A673 (cell line): ENCODE measurements around the gene MGAT4A.

Experiments
- EZH2 ChIP-seq: fragments of 200-600 bp; sonication (generic); IDR thresholded peaks from 2 replicates; pipeline ENCODE4 v1.6.1; 2017; ENCODE audit warnings: borderline replicate concordance, low read depth, mild to moderate bottlenecking, mixed read lengths, antibody characterized with exemption, low read length; ENCODE audit not compliant: poor library complexity, severe bottlenecking
- TF ChIP-seq, protein P1 (sequence below): fragments of 300-800, 200-600 bp; sonication (generic); conservative IDR thresholded peaks from 2 replicates; pipeline ENCODE4 v1.5.1; 2017; ENCODE audit warnings: low read depth, mild to moderate bottlenecking, antibody characterized with exemption, low read length, moderate library complexity, mixed read lengths

DNA sequence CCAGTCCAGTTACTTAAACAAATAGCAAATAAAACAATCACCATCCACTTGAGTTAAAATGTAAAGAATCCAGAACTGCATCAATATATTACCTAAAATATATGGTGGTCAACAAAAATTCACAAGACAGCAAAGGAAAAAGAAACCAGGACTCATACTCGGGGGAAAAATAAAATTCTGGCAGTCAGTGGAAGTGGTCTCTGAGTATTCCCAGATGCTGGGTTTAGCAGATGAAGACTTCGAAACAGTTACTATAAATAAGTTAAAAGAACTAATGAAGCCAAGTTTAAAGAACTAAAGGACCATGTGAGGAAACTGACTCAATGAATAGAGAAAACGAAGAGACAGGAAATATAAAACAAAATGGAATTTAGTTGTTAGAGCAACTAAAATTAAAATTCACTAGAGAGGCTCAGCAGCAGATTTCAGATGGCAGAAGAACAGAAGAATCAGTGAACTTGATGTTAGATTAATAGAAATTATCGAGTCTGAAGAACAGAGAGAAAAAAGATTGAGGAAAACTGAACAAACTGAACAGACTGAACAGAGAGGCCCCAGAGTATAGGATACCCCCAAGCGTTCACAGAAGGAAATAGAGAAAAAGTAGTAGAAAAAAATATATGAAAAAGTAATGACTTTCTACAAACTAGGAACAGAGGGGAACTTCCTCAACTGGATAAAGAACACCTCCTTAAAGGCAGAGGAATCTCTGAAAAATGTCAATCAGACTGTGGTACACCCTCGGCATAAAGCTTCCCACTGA is 27.9 kb downstream of the MGAT4A start:
- TF ChIP-seq, protein P1, sequence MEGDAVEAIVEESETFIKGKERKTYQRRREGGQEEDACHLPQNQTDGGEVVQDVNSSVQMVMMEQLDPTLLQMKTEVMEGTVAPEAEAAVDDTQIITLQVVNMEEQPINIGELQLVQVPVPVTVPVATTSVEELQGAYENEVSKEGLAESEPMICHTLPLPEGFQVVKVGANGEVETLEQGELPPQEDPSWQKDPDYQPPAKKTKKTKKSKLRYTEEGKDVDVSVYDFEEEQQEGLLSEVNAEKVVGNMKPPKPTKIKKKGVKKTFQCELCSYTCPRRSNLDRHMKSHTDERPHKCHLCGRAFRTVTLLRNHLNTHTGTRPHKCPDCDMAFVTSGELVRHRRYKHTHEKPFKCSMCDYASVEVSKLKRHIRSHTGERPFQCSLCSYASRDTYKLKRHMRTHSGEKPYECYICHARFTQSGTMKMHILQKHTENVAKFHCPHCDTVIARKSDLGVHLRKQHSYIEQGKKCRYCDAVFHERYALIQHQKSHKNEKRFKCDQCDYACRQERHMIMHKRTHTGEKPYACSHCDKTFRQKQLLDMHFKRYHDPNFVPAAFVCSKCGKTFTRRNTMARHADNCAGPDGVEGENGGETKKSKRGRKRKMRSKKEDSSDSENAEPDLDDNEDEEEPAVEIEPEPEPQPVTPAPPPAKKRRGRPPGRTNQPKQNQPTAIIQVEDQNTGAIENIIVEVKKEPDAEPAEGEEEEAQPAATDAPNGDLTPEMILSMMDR: no peak
- TF ChIP-seq EZH2: no peak
